K562 (cell line): ENCODE results near the gene KRT222. TPM values are rescaled to one million over a fixed set of nuclear protein-coding genes. Genes with fewer than 3 reads are reported as not detected.

Experiments used
- ATAC-seq: fragments of 200-7000 bp; cut with Tn5 transposase; 3 replicates; pipeline ENCODE4 v1.9.1; 2020; ENCODE audit warnings: moderate library complexity
- BruUV-seq: library from RNA; stranded (reverse); fragments of 400-500 nt; replicated peaks from 2 replicates; lab custom pipeline; 2021; lab: Mats Ljungman, UMichigan
- CTCF ChIA-PET: fragments of 300-600 bp; formaldehyde crosslinking; extraction: SDS; loops from one replicate; lab custom pipeline; 2021; ENCODE audit warnings: low intra/inter-chr PET ratio; lab: Yijun Ruan, JAX
- POLR2A ChIA-PET: fragments of 300-600, 350-650 bp; sonication (Branson Sonifier 250); formaldehyde crosslinking; extraction: SDS; loops from one replicate; lab custom pipeline; 2021; ENCODE audit warnings: antibody characterized with exemption, inconsistent platforms; lab: Yijun Ruan, JAX
- DNase-seq, 4 experiments: peaks; one replicate each; pipeline versions ENCODE4 v3.0.0 to v3.0.0-alpha.2; 2011 to 2018; ENCODE audit warnings: low spot score in 3 of 4, mixed read lengths in 3 of 4; ENCODE audit errors: extremely low read depth in 1 of 4
- FAIRE-seq: peaks from 2 replicates; lab custom pipeline; 2011; peaks lifted over from hg19 to GRCh38; lab: Jason Lieb, UNC
- H2AFZ ChIP-seq: 2 replicates; pipeline ENCODE4 v1.6.0; 2011; ENCODE audit warnings: low read depth, low read length, control low read depth, inconsistent platforms
- H3K27ac ChIP-seq: fragments of 200-600 bp; 3 replicates; pipeline ENCODE4 v1.8.0; 2011; ENCODE audit warnings: low read depth, mild to moderate bottlenecking, control low read depth, inconsistent platforms, low read length, moderate library complexity, mixed read lengths; ENCODE audit errors: extremely low read depth
- H3K27me3 ChIP-seq, 2 experiments: fragments of 300-600 bp in 1 of 2; 2 replicates in 1 of 2; 3 replicates in 1 of 2; pipeline versions ENCODE4 v1.6.0 to v1.8.0; 2011; ENCODE audit warnings: inconsistent platforms in 2 of 2, low read length in 2 of 2, mild to moderate bottlenecking in 1 of 2, mixed read lengths in 1 of 2, moderate library complexity in 1 of 2; ENCODE audit not compliant: control insufficient read depth in 2 of 2, insufficient read depth in 2 of 2
- H3K36me3 ChIP-seq: fragments of 300-600 bp; 3 replicates; pipeline ENCODE4 v1.8.0; 2011; ENCODE audit warnings: mild to moderate bottlenecking, low read length, inconsistent platforms; ENCODE audit not compliant: control insufficient read depth, insufficient read depth
- H3K4me1 ChIP-seq, 2 experiments: fragments of 200-600 bp in 1 of 2; replicated peaks in 1 of 2; 2 replicates in 1 of 2; 3 replicates in 1 of 2; pipeline versions ENCODE4 v1.5.1 to v1.8.0; 2011; ENCODE audit warnings: inconsistent platforms in 2 of 2, low read length in 2 of 2, mild to moderate bottlenecking in 1 of 2, mixed read lengths in 1 of 2, moderate library complexity in 1 of 2; ENCODE audit not compliant: control insufficient read depth in 2 of 2, insufficient read depth in 2 of 2
- H3K4me2 ChIP-seq: 2 replicates; pipeline ENCODE4 v1.6.1; 2011; ENCODE audit warnings: low read length, control low read depth, inconsistent platforms, mixed read lengths; ENCODE audit not compliant: insufficient read depth
- H3K4me3 ChIP-seq: fragments of 200-600 bp; sonication (generic), shearing (Covaris generic); 2 replicates; pipeline ENCODE4 v1.5.1; 2016; ENCODE audit warnings: control low read depth, inconsistent platforms
- H3K79me2 ChIP-seq: fragments of 200-600 bp; 3 replicates; pipeline ENCODE4 v1.8.0; 2011; ENCODE audit warnings: low read length, inconsistent platforms; ENCODE audit not compliant: control insufficient read depth, insufficient read depth
- H3K9ac ChIP-seq, 2 experiments: 2 replicates each; pipeline versions ENCODE4 v1.6.0 to v1.6.1; 2011; ENCODE audit warnings: low read depth in 2 of 2, low read length in 2 of 2, control low read depth in 1 of 2, inconsistent platforms in 1 of 2, mild to moderate bottlenecking in 1 of 2, mixed read lengths in 1 of 2; ENCODE audit not compliant: insufficient read depth in 1 of 2
- H3K9me1 ChIP-seq: one replicate; pipeline ENCODE4 v1.6.0; 2011; ENCODE audit warnings: inconsistent platforms, mild to moderate bottlenecking, low read length, moderate library complexity; ENCODE audit not compliant: control insufficient read depth, insufficient read depth
- H3K9me3 ChIP-seq: replicated peaks from 2 replicates; pipeline ENCODE4 v1.5.1; 2011; ENCODE audit warnings: low read depth, low read length, inconsistent platforms; ENCODE audit not compliant: control insufficient read depth, insufficient read depth
- H4K20me1 ChIP-seq: replicated peaks from 2 replicates; pipeline ENCODE4 v1.6.1; 2011; ENCODE audit warnings: low read length, inconsistent platforms, mixed read lengths; ENCODE audit not compliant: control insufficient read depth, insufficient read depth
- ZNF24 ChIP-seq: fragments of 450-650 bp; IDR thresholded peaks from 2 replicates; pipeline ENCODE4 v1.6.1; 2016
- WGBS: fragments of 100-300 bp; shearing (Covaris generic); methylation state at CpG from one replicate; pipeline ENCODE4 v1.1.6; 2016; ENCODE audit warnings: low coverage, mixed read lengths; ENCODE audit not compliant: insufficient coverage; ENCODE audit errors: missing lambda C conversion rate; 5-methylcytosine and 5-hydroxymethylcytosine counted together
- in situ Hi-C: fragments of 300-500 bp; cut with MboI; formaldehyde crosslinking; loops from 4 replicates; pipeline ENCODE4 v1.15.0; 2018; ENCODE audit warnings: inconsistent platforms, mixed read lengths
- intact Hi-C: fragments of 100-400 bp; cut with micrococcal nuclease; formaldehyde crosslinking; loops from 2 replicates; pipeline ENCODE4 v1.14.2; 2022
- polyA plus RNA-seq, 8 experiments: library from polyadenylated mRNA; depleted of rRNA in 4 of 8; stranded (reverse) in 5 of 8; unstranded in 3 of 8; fragments of >200 nt; fragmentation: Nextera tagmentation in 2 of 8; fragmentation: Illumina TruSeq in 1 of 8; extraction: Ambion mirVana in 2 of 8; extraction: Trizol in 1 of 8; gene quantifications; 2 replicates each; pipeline versions ENCODE4 v1.2.1 to v1.2.3, GENCODE V29; 2011 to 2014; ENCODE audit warnings: inconsistent platforms in 1 of 8, missing spikeins in 1 of 8
- total RNA-seq, 7 experiments: library from RNA; depleted of rRNA in 6 of 7; stranded (reverse); fragments of >200 nt in 6 of 7; fragmentation: Illumina TruSeq in 2 of 7; extraction: Trizol in 2 of 7; gene quantifications; 2 replicates each; pipeline versions ENCODE4 v1.2.1 to v1.2.3, GENCODE V29; 2011 to 2021; ENCODE audit warnings: low replicate concordance in 1 of 7
- TF ChIP-seq, protein P1 (sequence below): fragments of 250-450 bp; sonication (Bioruptor Pico); IDR thresholded peaks from 2 replicates; pipeline ENCODE4 v1.8.0; 2021; ENCODE audit warnings: borderline replicate concordance, mild to moderate bottlenecking, moderate library complexity; ENCODE audit not compliant: poor library complexity, severe bottlenecking

The KRT222 gene
- total and polyA plus RNA-seq, 9 of the 15 experiments (the other 6 are each of a cell fraction or from before 2014, with no cell fraction given): 0.03 to 0.11 (median 0.05) TPM; not detected in 5

DNA sequence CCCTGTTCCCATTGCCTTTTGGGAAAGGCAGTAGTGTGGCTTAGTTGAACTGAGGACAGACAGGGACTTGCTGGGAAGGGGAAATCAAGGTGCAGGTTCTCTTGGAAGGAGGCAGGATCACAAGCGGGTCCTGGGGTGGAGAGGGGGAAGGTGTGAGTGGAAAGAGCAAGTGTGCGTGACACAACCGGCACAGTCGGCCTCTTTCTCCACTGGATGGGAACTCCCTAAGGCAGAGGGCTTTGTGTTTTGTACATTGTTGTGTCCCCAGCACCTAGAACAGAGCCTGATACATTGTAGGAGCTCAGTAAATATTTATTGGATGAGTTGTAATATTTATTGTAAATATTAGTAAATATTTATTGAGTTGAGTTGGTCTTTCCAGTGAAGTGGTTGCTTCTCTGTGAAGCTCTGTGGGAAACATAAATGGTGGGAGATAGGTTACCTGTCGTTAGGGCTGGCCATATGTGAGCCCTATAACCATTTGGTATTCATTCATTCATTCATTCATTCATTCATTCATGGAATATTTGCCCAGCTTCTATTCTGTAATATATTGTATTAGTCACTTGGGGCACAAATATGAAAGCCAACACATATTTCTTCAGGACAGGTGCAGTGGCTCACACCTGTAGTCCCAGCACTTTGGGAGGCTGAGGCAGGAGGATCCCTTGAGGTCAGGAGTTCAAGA, 51.4 kb downstream of the KRT222 start:
- POLR2A ChIA-PET: interaction anchor here (3.5 kb wide), 1 partner anchor 13 kb away, joined by 19 read pairs; no protein-coding TSS in a partner anchor
- intact Hi-C loops (loop anchor here (10.0 kb wide), 1 partner anchor 291 kb away; no protein-coding TSS in a partner anchor), in situ Hi-C loops (loop anchor here (25.0 kb wide), 1 partner anchor 1049 kb away; no protein-coding TSS in a partner anchor)
- WGBS: 2% methylated on average over 5 of the region's 5 CpGs
- Histone ChIP-seq H4K20me1 (no peaks in the 10 kb centered on the region), H3K4me1 (no peaks in the 10 kb centered on the region), H3K9me3 (no peaks in the 10 kb centered on the region), H3K4me2 (no peak overlapping the region), H3K9me1 (no peaks in the 10 kb centered on the region), H3K9ac (no peak overlapping the region), H3K27me3 (peaks cover 11 to 48% of the 10 kb centered on the region in 2 experiments), H3K27ac (no peak overlapping the region), H3K4me3 (no peak overlapping the region), H3K79me2 (no peaks in the 10 kb centered on the region), H2AFZ (no peak overlapping the region), H3K36me3 (no peaks in the 10 kb centered on the region)
- ATAC-seq (no peak), DNase-seq (no peak), FAIRE-seq (no peak)
- TF ChIP-seq ZNF24: peak; percentile 71; the same call in 1 of the 2 replicates
- TF ChIP-seq, protein P1, sequence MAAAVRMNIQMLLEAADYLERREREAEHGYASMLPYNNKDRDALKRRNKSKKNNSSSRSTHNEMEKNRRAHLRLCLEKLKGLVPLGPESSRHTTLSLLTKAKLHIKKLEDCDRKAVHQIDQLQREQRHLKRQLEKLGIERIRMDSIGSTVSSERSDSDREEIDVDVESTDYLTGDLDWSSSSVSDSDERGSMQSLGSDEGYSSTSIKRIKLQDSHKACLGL (CRISPR knock-in tag): no peak
- CTCF ChIA-PET: no interaction called here
- BruUV-seq: no TSS peak
